T-helper 2 cell treated with Interferon-gamma antibody and Interleukin-4, amounts not matched to agents 100 ng/mL and 5 ng/mL, for 36 hours (primary cell): ENCODE data around the gene CLDN19. TPM values are rescaled to one million over a fixed set of nuclear protein-coding genes. Genes with fewer than 3 reads are reported as not detected.

Source experiments
- intact Hi-C: fragments of 100-400 bp; cut with micrococcal nuclease; formaldehyde crosslinking; loops from one replicate; pipeline ENCODE4 v1.15.1; 2023
- total RNA-seq: library from RNA; stranded (reverse); gene quantifications from 2 replicates; pipeline ENCODE4 v1.2.3, GENCODE V29; 2022

Gene CLDN19, protein sequence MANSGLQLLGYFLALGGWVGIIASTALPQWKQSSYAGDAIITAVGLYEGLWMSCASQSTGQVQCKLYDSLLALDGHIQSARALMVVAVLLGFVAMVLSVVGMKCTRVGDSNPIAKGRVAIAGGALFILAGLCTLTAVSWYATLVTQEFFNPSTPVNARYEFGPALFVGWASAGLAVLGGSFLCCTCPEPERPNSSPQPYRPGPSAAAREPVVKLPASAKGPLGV
- total RNA-seq = not detected in 2 replicates

DNA sequence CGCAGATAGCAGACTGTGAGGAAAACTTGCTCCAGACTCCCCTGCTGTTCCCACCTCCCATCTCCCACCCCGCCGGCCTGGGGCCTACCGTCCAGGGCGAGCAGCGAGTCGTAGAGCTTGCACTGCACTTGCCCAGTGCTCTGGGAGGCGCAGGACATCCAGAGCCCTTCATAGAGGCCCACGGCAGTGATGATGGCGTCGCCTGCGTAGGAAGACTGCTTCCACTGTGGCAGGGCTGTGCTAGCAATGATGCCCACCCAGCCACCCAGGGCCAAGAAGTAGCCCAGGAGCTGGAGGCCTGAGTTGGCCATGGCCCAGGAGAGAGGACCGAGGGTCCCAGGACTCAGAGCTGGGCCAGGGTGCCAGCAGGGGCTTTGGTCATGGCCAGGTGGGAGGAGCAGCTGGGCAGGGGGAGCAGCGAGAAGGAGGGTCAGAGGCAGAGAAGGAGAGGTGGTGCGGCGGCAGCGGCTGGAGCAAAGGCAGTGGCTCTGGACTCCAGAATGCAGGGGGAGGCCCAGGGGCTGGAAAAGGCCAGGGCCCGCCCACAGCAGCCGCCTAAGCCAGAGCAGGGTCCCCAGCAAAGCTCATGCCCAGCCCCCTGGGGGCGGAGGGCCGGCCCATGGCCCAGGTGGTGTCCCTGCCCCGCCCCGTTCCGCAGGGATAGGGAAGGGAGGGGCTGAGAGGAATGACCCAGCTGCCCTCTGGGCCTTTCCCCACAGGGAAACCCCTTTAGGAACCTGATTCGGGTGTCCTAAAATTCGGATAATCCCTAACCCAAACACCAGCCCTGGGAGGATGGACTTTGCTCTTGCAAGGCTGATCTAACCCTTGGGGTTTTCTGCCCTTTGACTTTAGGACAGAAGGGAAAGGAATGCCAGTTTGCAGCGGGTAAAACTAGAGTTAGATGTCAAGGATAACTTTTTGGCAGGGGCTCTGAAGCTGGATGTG lies at the start of gene CLDN19:
TSS of gene CLDN19 (minus strand) at position 484 of the 948 bp plus-strand sequence. CDS start at position 311, 173 bp downstream.
- intact Hi-C loops = no loop called here

DNA sequence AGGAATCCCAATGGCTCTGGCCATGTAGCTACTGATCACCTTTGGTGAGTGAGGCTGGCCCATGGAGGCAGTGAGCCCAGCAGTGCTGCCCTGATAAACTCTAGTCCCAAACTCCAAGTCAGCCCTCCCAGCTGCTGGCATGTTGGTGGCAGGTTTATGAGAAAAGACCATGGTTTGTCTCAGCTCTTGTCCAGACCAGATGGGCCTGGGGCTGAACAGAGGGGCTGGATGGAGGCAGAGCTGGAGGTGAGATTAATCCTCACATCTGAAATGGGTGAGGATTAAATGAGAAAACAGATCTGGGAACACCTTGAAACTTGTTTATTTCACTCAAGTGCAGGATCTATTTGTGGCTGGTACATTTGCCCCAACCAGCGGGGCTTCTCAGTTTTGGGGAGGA lies 48.0 kb upstream of the CLDN19 start:
- intact Hi-C loops = loop anchor here (1.0 kb wide), 1 partner anchor 9 kb away; no protein-coding TSS in a partner anchor

DNA sequence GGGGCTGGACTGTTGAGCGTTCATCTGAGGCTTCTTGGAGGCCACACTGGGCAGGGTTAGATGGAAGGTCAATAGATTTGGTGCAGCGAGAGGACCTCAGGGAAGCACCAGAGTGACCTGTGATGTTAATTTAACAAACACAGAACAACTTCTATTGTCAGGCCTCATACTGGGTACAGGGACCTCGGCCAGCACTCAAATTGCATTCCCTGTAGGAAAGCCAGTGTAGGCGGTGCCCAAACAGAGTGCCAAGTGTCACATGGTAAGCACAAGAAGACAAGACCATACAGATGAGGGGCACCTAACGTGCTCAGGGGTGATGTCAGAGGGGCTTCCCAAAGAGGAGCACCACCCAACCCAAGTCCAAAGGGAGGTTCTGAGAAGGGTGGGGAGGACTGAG lies 46.1 kb upstream of the CLDN19 start:
- intact Hi-C loops = no loop called here

DNA sequence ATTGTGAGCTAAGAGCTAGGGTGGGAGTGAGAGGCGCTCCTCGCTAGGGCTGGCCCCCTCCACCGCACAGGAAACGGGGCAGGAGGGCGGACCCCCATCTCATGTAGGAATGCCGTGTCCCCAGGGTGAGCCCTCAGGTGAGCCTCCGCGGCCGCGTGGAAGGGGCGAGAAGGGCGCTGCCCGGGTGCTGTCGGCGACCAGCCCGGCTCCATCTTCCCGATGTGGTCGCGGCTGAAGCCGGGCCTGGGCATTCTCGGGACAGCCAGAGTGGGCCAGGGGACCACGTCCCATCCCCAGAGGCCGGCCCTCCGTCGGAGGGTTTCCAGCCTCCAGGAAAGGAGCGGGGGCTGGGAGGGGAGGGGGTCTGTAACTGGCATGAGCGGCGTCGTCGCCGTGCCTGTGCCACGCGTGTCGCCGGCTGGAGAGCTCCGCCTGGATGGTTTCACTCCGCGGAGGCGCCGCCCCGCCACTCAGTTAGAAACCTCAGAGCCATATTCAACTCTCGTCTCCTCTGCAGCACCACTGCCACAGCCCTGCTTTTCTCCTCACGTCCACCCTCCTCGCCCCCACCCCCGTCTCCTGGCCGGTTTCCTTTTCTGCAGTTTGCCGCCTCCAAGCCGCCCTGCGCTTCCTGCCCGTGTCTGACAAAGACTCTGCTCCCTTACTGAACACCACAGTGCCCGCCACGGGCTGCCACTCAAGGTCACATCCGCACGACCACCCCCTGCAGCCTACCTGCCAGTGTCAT lies 45.1 kb upstream of the CLDN19 start, which contains the start of gene TMEM269:
TSS of gene TMEM269 (plus strand) at position 46 of the 748 bp plus-strand sequence. CDS start 4,903 bp downstream, outside the sequence.
- intact Hi-C loops = loop anchor here (2.0 kb wide), 1 partner anchor 34 kb away; no protein-coding TSS in a partner anchor

DNA sequence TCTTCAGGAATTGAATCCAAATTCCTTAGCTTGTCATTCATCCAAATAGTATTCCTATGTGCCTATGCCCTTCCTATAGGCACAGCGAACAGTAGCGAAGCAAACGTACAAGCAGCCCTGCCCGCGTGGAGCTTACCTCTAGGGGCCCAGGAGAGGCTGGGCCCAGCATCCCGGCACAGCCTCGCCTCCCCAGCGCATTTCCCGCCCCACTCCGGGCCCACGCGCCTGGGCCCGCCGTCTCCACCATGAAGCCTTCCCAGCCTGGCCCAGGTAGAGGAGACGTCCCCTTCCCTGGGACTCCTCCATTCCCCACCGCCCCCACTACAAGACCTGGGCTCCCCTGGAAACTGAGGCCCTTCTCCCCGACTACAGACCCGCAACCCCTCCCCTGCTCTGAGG lies 44.5 kb upstream of the CLDN19 start:
- intact Hi-C loops = loop anchor here (2.0 kb wide), 1 partner anchor 34 kb away; no protein-coding TSS in a partner anchor

DNA sequence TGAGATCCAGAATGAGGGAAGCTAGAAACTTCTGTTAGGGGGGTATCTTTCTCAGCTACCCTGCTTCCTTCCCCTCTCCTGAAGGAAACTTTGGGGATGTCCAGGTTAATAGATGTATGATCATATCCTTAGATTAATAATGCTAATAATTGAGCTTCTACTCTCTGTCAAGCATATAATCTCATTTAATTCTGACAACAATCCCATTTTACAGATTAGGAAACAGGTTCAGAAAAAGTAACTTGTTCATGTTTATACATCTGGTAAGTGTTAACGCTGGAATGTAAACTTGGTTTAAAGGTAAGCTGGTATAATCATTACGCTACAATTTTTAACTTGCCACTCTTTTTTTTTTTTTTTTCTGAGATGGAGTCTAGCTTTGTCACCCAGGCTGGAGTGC lies 43.1 kb upstream of the CLDN19 start:
- intact Hi-C loops = no loop called here

DNA sequence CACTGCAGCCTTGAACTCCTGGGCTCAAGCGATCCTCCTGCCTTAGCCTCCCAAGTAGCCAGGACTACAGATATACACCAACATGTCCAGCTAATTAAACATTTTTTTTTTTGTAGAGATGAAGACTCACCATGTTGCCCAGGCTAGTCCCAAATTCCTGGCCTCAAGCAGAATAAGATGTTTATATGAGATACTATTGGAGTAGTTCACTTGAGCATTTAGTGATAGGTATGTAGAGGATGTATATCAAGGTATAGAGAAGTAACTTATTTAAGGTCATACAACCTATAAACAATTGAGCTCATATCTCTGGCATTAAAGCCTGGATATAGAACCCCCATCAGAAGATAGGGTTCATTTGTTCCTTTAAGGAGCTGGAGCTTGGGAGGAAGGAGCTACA lies 40.1 kb upstream of the CLDN19 start:
- intact Hi-C loops = no loop called here

DNA sequence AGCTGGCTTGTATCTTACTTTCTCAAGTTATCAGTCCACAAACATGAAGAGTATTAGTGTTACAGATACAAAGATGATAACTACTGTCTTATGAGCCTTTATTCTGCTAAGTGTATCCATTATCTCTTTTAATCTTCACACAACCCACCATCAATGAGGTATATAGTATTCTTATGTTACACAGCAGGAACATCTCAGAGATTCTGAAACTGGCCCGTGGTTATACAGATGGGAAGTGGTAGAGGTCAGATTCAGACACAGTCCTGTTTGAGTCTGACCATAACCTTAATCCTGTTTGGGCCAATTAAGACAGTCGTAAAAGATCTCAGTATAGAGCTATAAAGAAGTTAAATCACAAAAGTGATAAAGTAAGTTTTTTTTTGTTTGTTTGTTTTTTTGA lies 39.7 kb upstream of the CLDN19 start:
- intact Hi-C loops = no loop called here

DNA sequence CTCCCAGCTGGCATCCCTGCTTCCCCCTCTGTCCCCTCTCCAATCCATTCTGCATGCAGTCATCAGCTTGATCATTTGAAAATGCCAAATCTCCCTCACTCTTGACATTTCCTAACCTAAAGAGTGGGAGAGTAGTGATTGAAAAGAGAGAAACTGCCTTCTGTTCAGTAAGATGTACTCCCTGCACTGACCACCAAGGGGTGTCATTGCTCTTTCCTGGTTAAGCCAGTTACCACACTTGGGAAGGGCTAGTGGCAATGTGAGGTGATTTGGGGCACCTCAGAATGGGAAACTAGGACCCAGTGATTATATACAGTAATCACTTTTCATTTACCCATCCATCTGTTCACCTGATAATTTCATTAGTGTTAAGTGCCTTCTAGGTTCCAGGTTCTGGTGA lies 37.8 kb upstream of the CLDN19 start:
- intact Hi-C loops = loop anchor here (1.0 kb wide), 1 partner anchor 295 kb away; no protein-coding TSS in a partner anchor

DNA sequence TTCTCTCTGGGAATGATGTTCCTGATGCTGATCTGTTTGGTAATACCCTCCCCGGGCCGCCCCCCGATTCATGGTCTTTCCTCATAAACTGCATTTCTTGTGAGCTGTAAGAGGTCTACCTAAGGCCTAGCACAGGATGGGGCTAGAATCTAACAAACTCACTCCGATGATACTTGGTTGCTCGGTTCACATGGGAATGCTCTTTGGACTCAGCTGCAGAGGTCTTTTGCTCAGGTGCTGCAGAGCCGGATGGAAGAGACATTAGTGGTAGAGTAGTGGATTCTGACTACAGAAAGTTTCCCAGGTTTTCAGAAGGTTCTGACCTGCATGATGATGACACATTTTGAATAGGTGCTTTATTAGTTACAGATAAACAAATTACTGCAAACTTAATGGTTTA lies 36.5 kb upstream of the CLDN19 start:
- intact Hi-C loops = no loop called here

DNA sequence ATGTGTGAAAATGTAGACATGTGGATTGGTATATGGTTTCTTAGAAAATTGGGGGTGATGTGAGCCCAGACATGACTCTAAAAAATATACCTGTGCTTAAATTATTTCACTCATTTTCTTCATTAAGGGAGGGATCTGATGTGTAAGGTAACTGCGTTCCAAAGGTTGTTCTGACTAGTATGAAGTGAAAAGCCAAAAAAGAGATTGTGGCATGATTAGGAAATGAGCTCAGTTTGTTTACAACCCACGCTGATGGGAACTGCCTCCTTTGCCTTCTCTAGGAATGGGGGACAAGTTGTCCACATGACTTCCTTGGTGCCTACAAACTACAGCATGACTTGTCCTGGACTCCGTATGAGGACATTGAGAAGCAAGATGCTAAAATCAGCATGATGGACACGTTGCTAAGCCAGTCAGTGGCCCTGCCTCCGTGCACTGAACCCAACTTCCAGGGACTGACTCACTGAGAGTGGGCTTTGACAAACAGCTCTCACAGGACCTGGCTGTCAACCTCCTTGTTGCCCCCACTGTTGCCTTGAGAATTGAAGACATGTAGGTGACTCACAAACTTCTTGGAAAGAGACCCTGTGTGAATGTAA lies 35.0 kb upstream of the CLDN19 start:
- intact Hi-C loops = no loop called here

DNA sequence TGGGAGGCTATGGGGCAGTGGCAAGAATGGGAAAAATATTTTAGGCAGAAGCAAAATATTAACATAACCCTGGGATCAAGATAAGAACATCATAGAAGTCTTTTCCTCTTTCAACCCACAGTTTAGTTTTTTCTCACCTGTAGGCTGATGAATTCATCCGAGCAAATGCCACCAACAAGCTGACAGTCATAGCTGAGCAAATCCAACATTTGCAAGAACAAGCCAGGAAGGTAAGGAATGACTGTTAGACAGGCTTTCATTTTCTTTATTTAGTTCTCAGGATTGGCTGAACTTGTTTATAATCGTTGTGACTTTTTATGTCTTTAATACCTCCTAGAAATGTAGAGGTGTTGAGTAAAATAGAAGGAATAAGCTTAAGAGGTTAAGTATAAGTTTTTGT lies 33.4 kb upstream of the CLDN19 start:
- intact Hi-C loops = no loop called here

DNA sequence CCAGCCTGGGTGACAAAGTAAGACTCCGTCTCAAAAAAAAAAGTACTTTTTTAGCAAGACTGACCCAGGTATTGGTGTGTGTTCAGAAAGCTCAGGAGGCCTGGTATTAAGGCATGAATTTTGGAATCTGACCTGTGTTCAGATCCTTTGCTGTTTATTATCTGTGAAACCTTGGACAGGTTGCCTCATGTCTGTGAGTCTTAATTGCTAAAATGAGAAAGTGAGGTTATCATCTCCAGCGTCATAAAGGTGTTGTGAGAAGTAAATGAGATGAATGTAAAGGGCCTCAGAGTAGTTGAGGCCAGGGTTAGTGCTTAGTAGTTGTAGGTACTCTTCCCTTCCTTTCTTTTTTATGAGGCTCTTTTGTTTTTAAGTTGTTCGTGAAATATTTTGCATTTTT lies 29.8 kb upstream of the CLDN19 start:
- intact Hi-C loops = loop anchor here (5.0 kb wide), 1 partner anchor 152 kb away; no protein-coding TSS in a partner anchor

DNA sequence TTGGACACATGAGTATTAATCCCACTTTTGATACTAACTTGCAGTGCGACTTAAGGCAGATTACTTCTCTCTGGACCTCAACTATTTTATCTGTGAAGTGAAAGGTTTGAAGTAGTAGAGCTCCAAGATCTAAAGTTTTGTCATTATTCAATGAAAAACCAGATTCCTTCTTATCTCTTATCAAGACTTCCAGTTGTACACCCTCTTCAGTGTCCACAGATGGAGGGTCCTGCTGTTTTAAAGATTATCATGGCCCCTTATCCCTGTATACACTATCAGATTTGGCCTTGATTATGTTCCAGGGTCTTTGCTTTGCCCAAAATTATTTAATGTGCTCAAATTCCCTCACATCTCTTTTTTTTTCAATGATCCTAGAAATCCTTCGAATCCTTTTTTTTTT lies 28.1 kb upstream of the CLDN19 start:
- intact Hi-C loops = loop anchor here (5.0 kb wide), 1 partner anchor 154 kb away; no protein-coding TSS in a partner anchor

DNA sequence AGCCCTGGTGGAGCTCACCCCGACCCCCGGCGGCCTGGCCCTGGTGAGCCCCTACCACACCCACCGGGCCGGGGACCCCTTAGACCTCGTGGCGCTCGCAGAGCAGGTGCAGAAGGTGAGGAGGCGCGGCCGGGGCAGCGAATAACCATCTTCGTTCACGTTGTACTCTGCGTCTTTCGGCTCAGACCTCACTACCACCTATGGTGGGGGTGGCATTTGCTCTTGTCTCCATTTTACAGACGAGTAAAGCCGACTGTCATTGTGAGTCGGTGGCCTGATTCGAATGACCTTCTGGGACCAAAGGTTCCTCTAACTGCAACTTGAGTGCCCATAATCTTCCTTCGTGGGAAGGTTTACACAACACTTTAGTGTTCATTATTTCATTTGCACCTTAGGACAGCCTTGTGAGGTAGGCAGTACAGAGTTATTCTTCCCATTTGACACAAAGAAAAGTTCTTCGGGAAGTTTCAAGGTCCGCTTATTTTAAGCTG lies 27.5 kb upstream of the CLDN19 start:
- intact Hi-C loops = loop anchor here (1.0 to 5.0 kb wide), 9 partner anchors 49 to 433 kb away; partner anchors contain the start of genes CCDC30, CFAP57, EBNA1BP2 and ERMAP

DNA sequence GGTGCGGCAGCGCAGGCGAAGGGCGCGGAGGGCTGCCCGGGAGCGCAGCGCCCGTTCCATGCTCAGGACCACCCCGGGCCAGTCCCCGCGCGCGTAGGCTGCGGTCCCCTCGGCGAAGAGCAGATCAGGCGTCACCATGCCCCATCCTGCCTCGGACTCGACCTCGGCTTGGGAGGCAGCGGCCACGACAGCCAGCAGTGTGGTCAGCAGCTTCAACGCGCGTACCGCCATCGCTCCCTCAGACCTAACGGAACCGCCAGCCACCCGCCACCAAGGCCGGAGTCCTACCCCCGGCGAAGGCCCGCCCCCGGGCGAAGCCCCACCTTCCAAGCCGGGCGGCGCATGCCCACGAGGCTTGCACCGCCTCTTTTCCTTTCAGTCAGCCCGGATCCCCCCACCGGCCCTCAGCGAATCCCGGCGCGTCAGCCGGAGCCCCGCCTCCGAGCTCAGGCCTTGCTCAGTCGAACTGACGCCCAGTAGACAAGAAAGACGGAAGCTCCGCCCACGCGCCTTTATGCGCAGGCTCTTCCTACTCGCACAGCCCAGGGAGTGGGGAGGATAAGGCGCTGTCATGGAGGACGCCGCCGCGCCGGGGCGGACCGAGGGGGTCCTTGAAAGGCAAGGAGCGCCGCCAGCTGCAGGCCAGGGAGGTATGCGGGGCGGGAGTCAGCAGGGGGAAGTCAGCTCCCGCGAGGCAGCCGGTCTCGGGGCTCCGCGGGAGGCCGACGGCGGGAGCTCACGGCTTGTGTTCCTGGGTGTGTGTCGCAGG lies 26.9 kb upstream of the CLDN19 start, which contains the start of the genes C1orf50 and P3H1:
TSS of gene C1orf50 (plus strand) at position 509 of the 769 bp plus-strand sequence. CDS start at position 572, 63 bp downstream.
TSS of gene P3H1 (minus strand) at position 288 of the 769 bp plus-strand sequence. CDS start at position 231, 57 bp downstream.
- intact Hi-C loops = loop anchor here (1.0 to 5.0 kb wide), 9 partner anchors 50 to 432 kb away; partner anchors contain the start of genes CCDC30, CFAP57, EBNA1BP2 and ERMAP

DNA sequence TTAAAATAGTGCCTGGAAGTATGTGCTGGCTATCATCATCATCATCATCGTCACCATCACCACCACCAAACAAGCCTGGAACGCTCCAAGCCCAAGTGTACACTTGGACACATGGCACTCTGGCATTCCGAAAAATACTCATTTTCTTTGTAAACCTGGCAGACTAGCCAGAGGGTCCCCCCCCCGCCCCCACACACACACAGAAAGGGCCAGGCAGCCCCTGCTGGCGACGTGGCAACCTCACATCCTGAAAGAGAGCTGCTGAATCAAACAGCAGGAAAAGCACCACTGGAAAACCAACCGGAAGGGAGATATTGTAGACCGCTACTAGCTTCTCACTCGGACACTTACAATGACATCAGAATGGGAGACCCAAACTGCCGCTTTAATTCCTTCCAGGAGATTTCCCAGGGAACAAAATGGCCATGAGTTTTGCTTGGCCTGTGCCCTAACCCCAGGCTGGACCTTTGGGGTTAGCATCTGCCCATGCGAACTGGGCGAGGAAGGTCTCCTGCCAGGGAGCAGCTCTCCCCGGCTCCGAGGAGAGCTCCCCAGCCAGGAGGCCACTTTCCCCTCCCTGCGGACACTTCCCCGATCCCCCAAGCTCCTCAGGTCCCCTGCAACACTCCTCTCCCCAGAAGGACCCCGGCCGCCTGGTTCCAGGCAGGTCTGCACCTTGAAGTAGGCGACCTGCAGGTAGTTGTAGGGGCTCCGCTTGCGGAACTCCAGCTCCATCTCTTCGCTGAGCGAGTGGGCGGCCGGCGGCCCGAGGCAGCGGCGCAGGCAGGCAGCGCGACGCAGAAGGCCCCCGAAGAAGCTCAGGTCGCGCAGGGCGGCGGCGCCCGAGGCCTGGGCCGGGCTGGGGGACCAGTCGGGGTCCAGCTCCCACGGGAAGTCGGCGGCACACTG lies 26.1 kb upstream of the CLDN19 start:
- intact Hi-C loops = loop anchor here (2.0 to 5.0 kb wide), 7 partner anchors 51 to 431 kb away; partner anchors contain the start of genes CCDC30, ERMAP, FOXJ3 and PPIH

DNA sequence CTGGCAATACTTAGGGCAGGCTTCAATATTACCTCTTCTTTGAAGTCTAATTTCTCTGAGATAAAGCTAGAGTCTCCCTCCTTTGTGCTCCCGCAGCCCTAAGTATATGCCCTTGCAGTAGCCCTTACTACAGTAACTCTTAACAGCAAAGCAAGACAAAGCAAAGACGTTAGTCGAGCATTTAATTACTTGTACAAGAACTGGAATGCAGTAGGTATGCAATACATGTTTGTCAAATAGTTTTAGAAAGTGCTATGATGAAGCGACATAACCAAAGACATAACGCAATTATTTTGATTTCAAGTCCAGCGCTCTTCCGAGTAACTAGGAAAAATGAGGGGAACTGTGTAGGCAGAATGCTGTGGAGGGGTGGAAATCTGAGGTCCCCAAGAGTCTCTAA lies 25.2 kb upstream of the CLDN19 start:
- intact Hi-C loops = loop anchor here (5.0 kb wide), 1 partner anchor 157 kb away; no protein-coding TSS in a partner anchor
